HepG2 (cell line): ENCODE results near the gene SHANK2.

ENCODE experiments used
- BRD4 ChIP-seq: sonication (generic); formaldehyde crosslinking; IDR thresholded peaks from 2 replicates; pipeline ENCODE4 v1.4.0; 2020; ENCODE audit warnings: missing genetic modification reagents
- EZH2 ChIP-seq: conservative IDR thresholded peaks from 2 replicates; pipeline ENCODE4 v1.6.1; 2012; ENCODE audit warnings: mild to moderate bottlenecking, low read depth, low read length, moderate library complexity
- JDP2 ChIP-seq: sonication (generic); formaldehyde crosslinking; IDR thresholded peaks from 2 replicates; pipeline ENCODE4 v1.8.1; 2022; ENCODE audit warnings: missing genetic modification reagents, borderline replicate concordance
- NFATC3 ChIP-seq: sonication (generic); formaldehyde crosslinking; IDR thresholded peaks from 2 replicates; pipeline ENCODE4 v1.5.1; 2020; ENCODE audit warnings: mild to moderate bottlenecking, missing genetic modification reagents
- SNRNP70 ChIP-seq: fragments of 200-400 bp; formaldehyde crosslinking; IDR thresholded peaks from 2 replicates; pipeline ENCODE4 v1.6.1; 2017; ENCODE audit warnings: mild to moderate bottlenecking, low read depth, low read length, moderate library complexity
- USF2 ChIP-seq, 2 experiments: sonication (generic) in 1 of 2; formaldehyde crosslinking in 1 of 2; IDR thresholded peaks; 2 replicates each; pipeline versions ENCODE4 v1.5.1 to v1.6.1; 2011 to 2020; ENCODE audit warnings: borderline replicate concordance in 1 of 2, low read depth in 1 of 2, low read length in 1 of 2, mild to moderate bottlenecking in 1 of 2, missing genetic modification reagents in 1 of 2, moderate library complexity in 1 of 2
- TF ChIP-seq, protein P1 (sequence below): sonication (generic); formaldehyde crosslinking; IDR thresholded peaks from 2 replicates; pipeline ENCODE4 v1.5.0; 2020; ENCODE audit warnings: mild to moderate bottlenecking, missing genetic modification reagents, moderate library complexity
- TF ChIP-seq, protein P2 (sequence below), 2 experiments: IDR thresholded peaks; 2 replicates each; pipeline ENCODE4 v1.6.1; 2011 to 2012; ENCODE audit warnings: low read length in 2 of 2, borderline replicate concordance in 1 of 2, low read depth in 1 of 2, mild to moderate bottlenecking in 1 of 2, moderate library complexity in 1 of 2
- TF ChIP-seq, protein P3 (sequence below): sonication (generic); formaldehyde crosslinking; IDR thresholded peaks from 2 replicates; pipeline ENCODE4 v1.4.0; 2020; ENCODE audit warnings: missing genetic modification reagents

DNA sequence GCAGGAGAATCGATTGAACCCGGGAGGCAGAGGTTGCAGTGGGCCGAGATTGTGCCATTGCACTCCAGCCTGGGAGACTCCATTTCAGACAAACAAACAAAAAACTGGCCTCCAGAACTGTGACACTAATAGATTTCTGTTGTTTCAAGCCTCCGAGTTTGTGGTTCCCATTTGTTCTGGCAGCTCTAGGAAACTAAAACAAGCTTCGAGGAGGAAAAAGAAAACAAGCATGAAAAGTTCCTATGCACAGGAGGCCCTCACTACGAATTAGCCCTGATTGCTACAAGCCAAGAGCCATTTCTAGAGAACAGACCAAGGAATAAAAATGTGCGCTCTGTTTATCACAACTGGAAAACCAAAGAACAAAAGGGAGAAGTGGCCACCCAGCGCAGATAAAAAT, 47.8 kb upstream of the SHANK2 start:
- no peak for TF ChIP-seq EZH2
- TF ChIP-seq, protein P1, sequence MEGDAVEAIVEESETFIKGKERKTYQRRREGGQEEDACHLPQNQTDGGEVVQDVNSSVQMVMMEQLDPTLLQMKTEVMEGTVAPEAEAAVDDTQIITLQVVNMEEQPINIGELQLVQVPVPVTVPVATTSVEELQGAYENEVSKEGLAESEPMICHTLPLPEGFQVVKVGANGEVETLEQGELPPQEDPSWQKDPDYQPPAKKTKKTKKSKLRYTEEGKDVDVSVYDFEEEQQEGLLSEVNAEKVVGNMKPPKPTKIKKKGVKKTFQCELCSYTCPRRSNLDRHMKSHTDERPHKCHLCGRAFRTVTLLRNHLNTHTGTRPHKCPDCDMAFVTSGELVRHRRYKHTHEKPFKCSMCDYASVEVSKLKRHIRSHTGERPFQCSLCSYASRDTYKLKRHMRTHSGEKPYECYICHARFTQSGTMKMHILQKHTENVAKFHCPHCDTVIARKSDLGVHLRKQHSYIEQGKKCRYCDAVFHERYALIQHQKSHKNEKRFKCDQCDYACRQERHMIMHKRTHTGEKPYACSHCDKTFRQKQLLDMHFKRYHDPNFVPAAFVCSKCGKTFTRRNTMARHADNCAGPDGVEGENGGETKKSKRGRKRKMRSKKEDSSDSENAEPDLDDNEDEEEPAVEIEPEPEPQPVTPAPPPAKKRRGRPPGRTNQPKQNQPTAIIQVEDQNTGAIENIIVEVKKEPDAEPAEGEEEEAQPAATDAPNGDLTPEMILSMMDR (CRISPR knock-in tag) = no peak
- TF ChIP-seq USF2 (IDR thresholded peaks at IDR 0.05; ENCODE audit: low read depth, low read length) = no peak
- TF ChIP-seq USF2 (CRISPR knock-in tag; IDR thresholded peaks at IDR 0.05; ENCODE audit: borderline replicate concordance) = no peak
- no peak for TF ChIP-seq SNRNP70
- no peak for TF ChIP-seq BRD4 (CRISPR knock-in tag)
- no peak for TF ChIP-seq JDP2
- TF ChIP-seq, protein P2, sequence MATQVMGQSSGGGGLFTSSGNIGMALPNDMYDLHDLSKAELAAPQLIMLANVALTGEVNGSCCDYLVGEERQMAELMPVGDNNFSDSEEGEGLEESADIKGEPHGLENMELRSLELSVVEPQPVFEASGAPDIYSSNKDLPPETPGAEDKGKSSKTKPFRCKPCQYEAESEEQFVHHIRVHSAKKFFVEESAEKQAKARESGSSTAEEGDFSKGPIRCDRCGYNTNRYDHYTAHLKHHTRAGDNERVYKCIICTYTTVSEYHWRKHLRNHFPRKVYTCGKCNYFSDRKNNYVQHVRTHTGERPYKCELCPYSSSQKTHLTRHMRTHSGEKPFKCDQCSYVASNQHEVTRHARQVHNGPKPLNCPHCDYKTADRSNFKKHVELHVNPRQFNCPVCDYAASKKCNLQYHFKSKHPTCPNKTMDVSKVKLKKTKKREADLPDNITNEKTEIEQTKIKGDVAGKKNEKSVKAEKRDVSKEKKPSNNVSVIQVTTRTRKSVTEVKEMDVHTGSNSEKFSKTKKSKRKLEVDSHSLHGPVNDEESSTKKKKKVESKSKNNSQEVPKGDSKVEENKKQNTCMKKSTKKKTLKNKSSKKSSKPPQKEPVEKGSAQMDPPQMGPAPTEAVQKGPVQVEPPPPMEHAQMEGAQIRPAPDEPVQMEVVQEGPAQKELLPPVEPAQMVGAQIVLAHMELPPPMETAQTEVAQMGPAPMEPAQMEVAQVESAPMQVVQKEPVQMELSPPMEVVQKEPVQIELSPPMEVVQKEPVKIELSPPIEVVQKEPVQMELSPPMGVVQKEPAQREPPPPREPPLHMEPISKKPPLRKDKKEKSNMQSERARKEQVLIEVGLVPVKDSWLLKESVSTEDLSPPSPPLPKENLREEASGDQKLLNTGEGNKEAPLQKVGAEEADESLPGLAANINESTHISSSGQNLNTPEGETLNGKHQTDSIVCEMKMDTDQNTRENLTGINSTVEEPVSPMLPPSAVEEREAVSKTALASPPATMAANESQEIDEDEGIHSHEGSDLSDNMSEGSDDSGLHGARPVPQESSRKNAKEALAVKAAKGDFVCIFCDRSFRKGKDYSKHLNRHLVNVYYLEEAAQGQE (IDR thresholded peaks at IDR 0.05; ENCODE audit: borderline replicate concordance in 1 of 2, low read depth in 1 of 2, low read length in 2 of 2) = no peak
- TF ChIP-seq NFATC3 (CRISPR knock-in tag) = no peak
- TF ChIP-seq, protein P3, sequence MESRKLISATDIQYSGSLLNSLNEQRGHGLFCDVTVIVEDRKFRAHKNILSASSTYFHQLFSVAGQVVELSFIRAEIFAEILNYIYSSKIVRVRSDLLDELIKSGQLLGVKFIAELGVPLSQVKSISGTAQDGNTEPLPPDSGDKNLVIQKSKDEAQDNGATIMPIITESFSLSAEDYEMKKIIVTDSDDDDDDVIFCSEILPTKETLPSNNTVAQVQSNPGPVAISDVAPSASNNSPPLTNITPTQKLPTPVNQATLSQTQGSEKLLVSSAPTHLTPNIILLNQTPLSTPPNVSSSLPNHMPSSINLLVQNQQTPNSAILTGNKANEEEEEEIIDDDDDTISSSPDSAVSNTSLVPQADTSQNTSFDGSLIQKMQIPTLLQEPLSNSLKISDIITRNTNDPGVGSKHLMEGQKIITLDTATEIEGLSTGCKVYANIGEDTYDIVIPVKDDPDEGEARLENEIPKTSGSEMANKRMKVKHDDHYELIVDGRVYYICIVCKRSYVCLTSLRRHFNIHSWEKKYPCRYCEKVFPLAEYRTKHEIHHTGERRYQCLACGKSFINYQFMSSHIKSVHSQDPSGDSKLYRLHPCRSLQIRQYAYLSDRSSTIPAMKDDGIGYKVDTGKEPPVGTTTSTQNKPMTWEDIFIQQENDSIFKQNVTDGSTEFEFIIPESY = no peak
